Activated T-helper 1 cell treated with anti-CD3 and anti-CD28 coated beads, Interleukin-12 subunit alpha, Interleukin-12 subunit beta, Interleukin-2, Interleukin-4 antibody, amounts not matched to agents 30 ng/mL and 10 ng/mL and 1 ng/mL, durations not matched to agents 14 hours and 24 hours and 36 hours (primary cell): Measurements from ENCODE around the gene GSE1. TPM values are rescaled to one million over a fixed set of nuclear protein-coding genes. Genes with fewer than 3 reads are reported as not detected.
"Not testable (repeated sequence)": the region's sequence is repeated elsewhere in the genome, so short reads cannot be mapped to it uniquely, and the experiment has no call there.

Source experiments
- DNase-seq: peaks from one replicate; pipeline ENCODE4 v3.0.0; 2021; ENCODE audit warnings: low spot score
- H3K27ac Mint-ChIP-seq: one replicate; pipeline ENCODE4 v1.8.0; 2021; ENCODE audit warnings: mild to moderate bottlenecking, mixed read lengths
- H3K27me3 Mint-ChIP-seq: one replicate; pipeline ENCODE4 v1.8.0; 2022; ENCODE audit warnings: mild to moderate bottlenecking, moderate library complexity, mixed read lengths; ENCODE audit not compliant: insufficient read depth
- H3K36me3 Mint-ChIP-seq: one replicate; pipeline ENCODE4 v1.8.0; 2021; ENCODE audit warnings: low read depth, mixed read lengths
- H3K4me1 Mint-ChIP-seq: one replicate; pipeline ENCODE4 v1.8.0; 2021; ENCODE audit warnings: low read depth, mixed read lengths
- H3K4me3 Mint-ChIP-seq: one replicate; pipeline ENCODE4 v1.8.0; 2021; ENCODE audit warnings: mild to moderate bottlenecking, moderate library complexity, mixed read lengths
- H3K9me3 Mint-ChIP-seq: one replicate; pipeline ENCODE4 v1.8.0; 2021; ENCODE audit warnings: mixed read lengths
- intact Hi-C: fragments of 100-400 bp; cut with micrococcal nuclease; formaldehyde crosslinking; loops from one replicate; pipeline ENCODE4 v1.15.1; 2024
- total RNA-seq: library from RNA; stranded (reverse); gene quantifications from 2 replicates; pipeline ENCODE4 v1.2.3, GENCODE V29; 2022

Gene GSE1
- total RNA-seq, 1 donor from 2014 or later, result 35.2 TPM

- no peak overlapping the region for H3K27ac Mint-ChIP-seq
- no peaks in the 10 kb centered on the region for H3K36me3 Mint-ChIP-seq
- intact Hi-C loops, result no loop called here
- no peaks in the 10 kb centered on the region for H3K9me3 Mint-ChIP-seq
- no peaks in the 10 kb centered on the region for H3K4me1 Mint-ChIP-seq
- H3K27me3 Mint-ChIP-seq, result no peaks in the 10 kb centered on the region
- H3K4me3 Mint-ChIP-seq, result no peak overlapping the region
- DNase-seq, result no peak
Observed at GRCh38 chr16:85589688-85590505, 23.2 kb upstream of the GSE1 start.

- no peak overlapping the region for H3K27ac Mint-ChIP-seq
- no peaks in the 10 kb centered on the region for H3K36me3 Mint-ChIP-seq
- no peaks in the 10 kb centered on the region for H3K27me3 Mint-ChIP-seq
- no peak for DNase-seq
- peaks cover 4% of the 10 kb centered on the region for H3K4me1 Mint-ChIP-seq
- no peak overlapping the region for H3K4me3 Mint-ChIP-seq
- H3K9me3 Mint-ChIP-seq, result no peaks in the 10 kb centered on the region
- intact Hi-C loops, result no loop called here
Observed at GRCh38 chr16:85590506-85590832, 22.7 kb upstream of the GSE1 start.

- intact Hi-C loops, result no loop called here
Observed at GRCh38 chr16:85591381-85591780, 21.7 kb upstream of the GSE1 start.

GRCh38 chr16:85592277-85592676 is 20.8 kb upstream of the GSE1 start:
- DNase-seq, H3K27me3 Mint-ChIP-seq, H3K4me3 Mint-ChIP-seq, H3K36me3 Mint-ChIP-seq, H3K9me3 Mint-ChIP-seq, intact Hi-C loops, H3K27ac Mint-ChIP-seq: not testable (repeated sequence)
- peaks cover 10% of the 10 kb centered on the region for H3K4me1 Mint-ChIP-seq

More at GRCh38 chr16:85591381-85591780, 21.7 kb upstream of the GSE1 start:
- Mint-ChIP-seq H3K27me3 (no peaks in the 10 kb centered on the region), H3K9me3 (no peaks in the 10 kb centered on the region), H3K36me3 (no peaks in the 10 kb centered on the region), H3K4me1 (peaks cover 10% of the 10 kb centered on the region), H3K4me3 (no peak overlapping the region), H3K27ac (no peak overlapping the region)
- DNase-seq, result no peak

- DNase-seq, result no peak
- Mint-ChIP-seq H3K36me3 (no peaks in the 10 kb centered on the region), H3K27me3 (no peaks in the 10 kb centered on the region), H3K4me1 (peaks cover 10% of the 10 kb centered on the region), H3K4me3 (no peak overlapping the region), H3K27ac (no peak overlapping the region), H3K9me3 (no peaks in the 10 kb centered on the region)
- intact Hi-C loops, result no loop called here
Observed at GRCh38 chr16:85592700-85593493, 20.2 kb upstream of the GSE1 start.

- Mint-ChIP-seq H3K36me3 (no peaks in the 10 kb centered on the region), H3K4me3 (no peak overlapping the region), H3K9me3 (no peaks in the 10 kb centered on the region), H3K27me3 (no peaks in the 10 kb centered on the region), H3K27ac (no peak overlapping the region), H3K4me1 (peaks cover 10% of the 10 kb centered on the region)
- intact Hi-C loops, result no loop called here
- DNase-seq, result no peak
Observed at GRCh38 chr16:85593494-85594221, 19.5 kb upstream of the GSE1 start.

GRCh38 chr16:85594273-85594977 is 18.7 kb upstream of the GSE1 start:
- Mint-ChIP-seq H3K9me3 (no peaks in the 10 kb centered on the region), H3K27me3 (no peaks in the 10 kb centered on the region), H3K27ac (no peak overlapping the region), H3K4me1 (peaks cover 10% of the 10 kb centered on the region), H3K36me3 (no peaks in the 10 kb centered on the region), H3K4me3 (no peak overlapping the region)
- DNase-seq, result no peak
- intact Hi-C loops, result no loop called here

- H3K36me3 Mint-ChIP-seq, result no peaks in the 10 kb centered on the region
- no peaks in the 10 kb centered on the region for H3K9me3 Mint-ChIP-seq
- H3K4me1 Mint-ChIP-seq, result peaks cover 10% of the 10 kb centered on the region
- intact Hi-C loops, result no loop called here
- DNase-seq, result no peak
- no peaks in the 10 kb centered on the region for H3K27me3 Mint-ChIP-seq
- no peak overlapping the region for H3K4me3 Mint-ChIP-seq
- H3K27ac Mint-ChIP-seq, result peak overlapping the region; percentile 18
Observed at GRCh38 chr16:85594978-85595661, 18.0 kb upstream of the GSE1 start.

- H3K27ac Mint-ChIP-seq, result no peak overlapping the region
- H3K36me3 Mint-ChIP-seq, result no peaks in the 10 kb centered on the region
- H3K4me3 Mint-ChIP-seq, result no peak overlapping the region
- peaks cover 10% of the 10 kb centered on the region for H3K4me1 Mint-ChIP-seq
- intact Hi-C loops, result no loop called here
- no peaks in the 10 kb centered on the region for H3K9me3 Mint-ChIP-seq
- no peaks in the 10 kb centered on the region for H3K27me3 Mint-ChIP-seq
- no peak for DNase-seq
Observed at GRCh38 chr16:85595812-85596502, 17.2 kb upstream of the GSE1 start.

- Mint-ChIP-seq H3K36me3 (no peaks in the 10 kb centered on the region), H3K9me3 (no peaks in the 10 kb centered on the region), H3K27ac (no peak overlapping the region), H3K4me1 (peaks cover 10% of the 10 kb centered on the region), H3K27me3 (no peaks in the 10 kb centered on the region), H3K4me3 (no peak overlapping the region)
- intact Hi-C loops, result no loop called here
- no peak for DNase-seq
Observed at GRCh38 chr16:85598141-85598540, 15.0 kb upstream of the GSE1 start.

- H3K9me3 Mint-ChIP-seq, result no peaks in the 10 kb centered on the region
- intact Hi-C loops, result no loop called here
- no peak overlapping the region for H3K4me3 Mint-ChIP-seq
- H3K27ac Mint-ChIP-seq, result no peak overlapping the region
- H3K27me3 Mint-ChIP-seq, result no peaks in the 10 kb centered on the region
- DNase-seq, result no peak
- no peaks in the 10 kb centered on the region for H3K36me3 Mint-ChIP-seq
- H3K4me1 Mint-ChIP-seq, result peaks cover 10% of the 10 kb centered on the region
Observed at GRCh38 chr16:85600078-85600477, 13.0 kb upstream of the GSE1 start.
